ENCODE results near the gene AGAP1.

Gene AGAP1

GRCh38 chr2:236028066-236028465, 534.2 kb downstream of the AGAP1 start:
- DNase-seq (ENCODE audit: low read depth, low spot score), result no peak

DNA sequence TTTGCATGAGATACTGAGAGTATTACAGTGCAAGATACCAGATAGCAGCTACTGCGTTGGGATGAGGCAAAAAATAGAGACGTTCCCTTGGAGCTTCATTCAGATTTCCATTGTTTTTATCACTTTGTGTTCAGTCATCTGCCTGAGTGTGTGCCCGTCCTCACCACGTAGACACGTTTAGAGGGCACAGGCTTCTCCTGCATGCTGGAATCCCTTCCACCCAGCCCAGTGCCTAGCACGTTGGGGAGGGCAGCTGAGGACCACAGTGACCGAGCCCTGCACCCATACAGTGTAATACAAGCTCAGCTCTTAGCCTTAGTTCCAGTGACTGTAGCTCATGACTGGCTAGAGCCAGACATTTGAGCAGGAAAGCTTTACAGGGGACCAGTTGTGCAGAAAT, 539.6 kb downstream of the AGAP1 start:
- no peak for DNase-seq (ENCODE audit: low read depth, low spot score)

DNA sequence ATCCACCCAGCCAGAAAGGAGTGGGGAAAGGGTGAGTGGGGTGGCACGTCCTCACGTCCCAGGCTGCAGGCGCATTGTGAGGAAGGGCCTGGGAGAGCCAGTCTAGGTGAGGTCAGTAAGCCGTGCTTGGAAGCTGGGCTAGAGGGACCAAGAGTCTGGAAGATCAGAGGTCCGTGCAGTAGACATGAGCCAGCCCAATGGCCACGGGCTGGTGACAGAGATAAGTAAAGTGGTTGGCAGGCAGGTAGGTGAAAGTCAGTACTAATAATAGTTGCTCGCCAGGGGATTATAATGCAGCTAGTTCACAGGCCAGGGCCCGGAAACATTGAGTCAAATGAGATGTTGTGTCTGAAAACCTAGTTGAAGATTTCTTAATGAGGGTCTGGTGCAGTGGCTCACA, 541.1 kb downstream of the AGAP1 start:
- no peak for DNase-seq (ENCODE audit: low read depth, low spot score)

DNA sequence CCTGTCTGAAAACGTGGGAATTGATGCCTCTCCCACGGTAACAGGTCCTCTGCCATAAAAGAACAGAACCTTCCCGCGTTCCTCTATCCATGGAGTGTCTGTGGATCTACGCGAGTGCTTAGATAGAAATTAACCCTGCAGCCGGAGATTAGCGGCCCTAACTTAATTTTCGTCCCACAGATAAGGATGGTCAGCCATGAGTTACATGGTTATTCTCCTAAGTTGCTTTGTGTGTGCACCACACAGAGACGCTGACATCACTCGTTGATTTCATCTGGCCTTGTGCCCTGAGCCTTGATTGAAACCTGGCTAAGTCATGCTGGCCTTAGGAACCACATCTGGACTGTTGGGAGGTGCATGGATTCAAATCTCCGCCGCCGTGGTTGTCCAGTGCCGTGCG, 542.2 kb downstream of the AGAP1 start:
- no peak for DNase-seq (ENCODE audit: low read depth, low spot score)

DNA sequence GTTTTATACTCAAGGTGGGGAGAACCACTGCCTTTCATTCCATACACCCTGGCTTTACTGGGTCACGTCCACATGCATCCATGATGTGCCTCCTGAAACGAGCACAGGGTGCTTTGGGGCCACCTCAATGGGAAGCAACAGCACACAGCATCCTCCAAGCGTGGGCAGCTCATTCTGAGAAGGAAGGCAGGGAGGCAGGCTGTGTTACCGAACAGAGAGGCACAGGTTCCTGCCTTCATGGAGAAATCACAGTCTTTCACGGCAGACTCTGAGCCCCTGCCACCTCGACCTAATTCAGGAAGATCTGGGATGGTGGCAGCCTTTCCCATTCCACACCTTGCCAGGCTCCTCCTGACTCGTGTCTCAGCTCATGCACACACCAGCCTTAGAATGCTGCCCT, 544.3 kb downstream of the AGAP1 start:
- no peak for DNase-seq (ENCODE audit: low read depth, low spot score)

DNA sequence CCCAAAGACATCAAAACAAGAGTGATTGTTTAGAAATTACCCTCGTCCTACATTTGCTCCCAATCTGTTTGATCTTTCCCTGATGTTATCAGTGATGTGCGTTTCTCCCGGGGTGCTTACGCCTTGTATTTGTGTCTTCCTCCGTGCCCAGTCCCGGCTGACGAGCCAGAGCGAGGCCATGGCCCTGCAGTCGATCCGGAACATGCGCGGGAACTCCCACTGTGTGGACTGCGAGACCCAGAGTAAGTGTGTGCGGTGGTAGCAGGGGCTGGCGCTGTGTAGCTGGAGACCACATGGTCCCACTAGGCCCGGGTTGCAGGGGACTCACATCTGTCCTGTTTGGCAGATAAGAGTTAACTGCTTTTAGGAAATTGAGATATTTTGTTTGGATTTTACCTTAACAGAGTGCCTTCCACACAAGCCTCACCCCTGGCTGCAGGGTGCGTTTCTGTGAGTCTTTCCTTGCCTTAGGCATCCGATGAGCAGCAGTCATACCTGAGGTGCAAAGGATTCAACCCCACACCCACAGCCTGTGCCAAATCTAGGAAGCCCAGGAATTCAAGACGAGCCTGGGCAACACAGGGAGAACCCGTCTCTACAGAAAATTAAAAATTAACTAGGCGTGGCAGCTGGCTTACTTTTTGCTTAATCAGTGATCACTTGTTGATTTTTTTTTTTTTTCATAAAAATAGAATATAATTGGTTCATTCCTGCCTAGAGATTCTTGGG, 546.9 kb downstream of the AGAP1 start:
- no peak for DNase-seq (ENCODE audit: low read depth, low spot score)

GRCh38 chr2:236041616-236042015, 547.8 kb downstream of the AGAP1 start:
- no peak for DNase-seq (ENCODE audit: low read depth, low spot score)

DNA sequence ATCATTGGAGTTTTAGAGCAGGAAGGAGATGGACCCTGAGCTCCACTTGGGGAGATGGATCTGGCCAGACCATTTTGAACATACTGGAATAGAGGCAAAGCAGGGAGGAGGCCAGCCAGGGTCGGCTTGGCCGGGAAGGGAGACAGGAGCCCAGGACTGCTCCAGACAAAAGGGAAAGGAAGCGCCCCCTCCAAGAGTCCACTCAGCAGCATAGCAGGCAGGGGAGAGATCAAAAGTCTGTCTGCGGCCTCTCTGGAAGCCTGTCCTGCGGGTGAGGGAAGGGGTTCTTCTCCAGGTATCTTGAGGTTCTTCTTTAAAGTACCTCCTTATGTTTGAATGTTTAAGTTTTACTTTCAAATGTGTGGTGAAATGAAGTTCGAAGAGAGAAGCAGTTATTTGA, 548.2 kb downstream of the AGAP1 start:
- DNase-seq (ENCODE audit: low read depth, low spot score), result no peak

DNA sequence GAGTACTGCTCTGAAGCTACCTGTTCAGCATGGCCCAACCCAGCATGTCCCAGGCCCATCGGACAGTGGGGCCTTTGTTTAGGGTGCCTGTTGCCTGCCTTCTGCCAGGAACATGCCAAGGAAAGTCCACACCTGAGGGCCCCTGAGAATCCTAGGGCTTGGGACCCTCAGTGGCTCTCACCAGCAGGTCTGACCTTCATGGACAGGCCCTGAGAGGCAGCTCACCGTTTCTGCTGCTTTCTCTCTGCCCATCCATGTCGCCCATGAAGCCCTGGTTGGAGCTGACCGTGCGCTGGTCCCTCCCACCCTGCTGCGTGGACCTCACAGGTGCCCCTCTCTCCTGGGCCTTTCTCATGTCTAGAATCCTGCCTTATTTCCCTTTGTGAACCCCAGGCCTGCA, 550.3 kb downstream of the AGAP1 start:
- DNase-seq (ENCODE audit: low read depth, low spot score), result no peak

DNA sequence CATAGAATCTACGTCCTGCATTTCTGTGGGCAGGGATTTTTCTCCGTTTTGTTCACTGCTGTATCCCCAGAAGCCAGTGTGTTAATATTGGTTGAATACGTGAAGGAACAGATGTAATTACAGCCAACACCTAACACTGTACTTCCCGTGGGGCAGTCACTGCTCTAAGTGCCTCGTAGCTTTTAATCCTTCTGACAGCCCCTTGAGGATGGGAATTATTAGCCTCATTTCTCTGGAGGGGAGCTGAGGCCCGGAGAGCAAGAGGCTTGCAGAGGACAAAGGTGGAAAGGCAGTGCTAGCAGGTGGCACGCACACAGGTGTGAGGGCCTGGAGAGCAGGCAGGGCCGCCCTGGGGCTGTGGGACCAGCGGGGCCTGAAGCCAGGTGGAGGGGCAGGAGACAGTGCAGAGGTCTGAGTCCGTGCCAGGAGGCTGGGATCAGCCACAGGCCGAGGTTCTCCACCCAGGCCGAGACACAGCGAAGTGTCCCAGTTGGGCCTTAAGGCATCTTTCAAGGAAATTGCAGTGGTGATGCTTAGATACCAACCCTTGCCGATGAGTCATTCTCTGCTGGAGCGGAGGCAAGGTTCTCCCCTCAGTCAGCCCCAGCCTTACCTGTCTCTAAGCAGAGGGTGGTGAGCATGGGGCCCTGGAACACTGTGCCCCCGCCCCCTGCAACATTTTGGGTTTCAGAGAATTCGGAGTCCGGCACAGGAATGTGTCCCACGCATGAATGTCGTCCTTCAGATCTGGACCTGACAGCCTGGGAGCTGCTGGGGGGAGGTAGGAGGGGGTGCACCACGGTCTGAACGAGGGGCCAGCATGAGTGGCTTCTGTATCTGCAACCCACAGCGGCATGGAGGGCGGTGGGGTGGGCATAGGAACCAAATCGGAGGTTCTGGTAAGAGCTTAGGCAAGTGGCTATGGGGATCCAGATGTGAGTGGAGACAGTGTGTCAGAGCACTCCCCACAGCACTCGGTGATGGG, 551.7 kb downstream of the AGAP1 start:
- DNase-seq (ENCODE audit: low read depth, low spot score), result no peak

DNA sequence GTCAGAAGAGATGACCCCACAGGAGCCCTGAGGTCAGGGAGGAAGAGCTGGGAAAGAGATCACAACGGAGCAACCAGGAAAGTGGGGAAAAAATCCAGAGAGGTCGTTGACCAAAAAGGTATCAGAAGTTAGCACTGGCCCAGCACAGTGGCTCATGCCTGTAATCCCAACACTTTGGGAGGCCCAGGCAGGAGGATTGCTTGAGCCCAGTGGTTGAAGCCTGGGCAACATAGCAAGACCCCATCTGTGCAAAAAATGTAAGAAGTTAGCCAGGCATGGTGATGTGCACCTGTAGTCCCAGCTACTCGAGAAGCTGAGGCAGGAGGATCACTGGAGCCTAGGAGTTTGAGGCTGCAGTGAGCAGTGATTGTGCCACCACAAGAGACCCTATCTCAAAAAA, 552.9 kb downstream of the AGAP1 start:
- DNase-seq (ENCODE audit: low read depth, low spot score), result no peak

DNA sequence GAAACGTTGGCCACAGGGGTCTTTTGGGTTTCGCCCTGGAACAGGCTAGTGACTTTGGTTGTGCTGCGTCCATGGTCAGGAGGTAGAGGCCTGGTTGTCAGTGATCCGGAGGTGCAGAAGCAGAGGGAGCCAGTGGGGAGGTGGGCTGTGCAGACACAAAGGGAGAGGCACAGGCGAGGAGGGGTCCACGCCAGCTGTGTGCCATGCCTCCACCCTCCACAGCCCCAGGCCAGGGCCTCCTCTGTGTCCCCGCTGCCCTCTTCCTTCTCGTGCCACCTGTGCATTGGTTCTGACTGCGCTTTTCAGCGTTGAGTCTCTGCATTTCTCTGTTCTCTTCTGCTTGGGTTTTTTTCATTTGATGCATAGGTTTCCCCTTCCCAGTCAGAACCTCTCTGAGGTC, 553.3 kb downstream of the AGAP1 start:
- DNase-seq (ENCODE audit: low read depth, low spot score), result no peak

GRCh38 chr2:236047886-236048540, 554.2 kb downstream of the AGAP1 start:
- DNase-seq (ENCODE audit: low read depth, low spot score), result no peak

GRCh38 chr2:236049981-236050380, 556.1 kb downstream of the AGAP1 start:
- DNase-seq (ENCODE audit: low read depth, low spot score), result no peak

DNA sequence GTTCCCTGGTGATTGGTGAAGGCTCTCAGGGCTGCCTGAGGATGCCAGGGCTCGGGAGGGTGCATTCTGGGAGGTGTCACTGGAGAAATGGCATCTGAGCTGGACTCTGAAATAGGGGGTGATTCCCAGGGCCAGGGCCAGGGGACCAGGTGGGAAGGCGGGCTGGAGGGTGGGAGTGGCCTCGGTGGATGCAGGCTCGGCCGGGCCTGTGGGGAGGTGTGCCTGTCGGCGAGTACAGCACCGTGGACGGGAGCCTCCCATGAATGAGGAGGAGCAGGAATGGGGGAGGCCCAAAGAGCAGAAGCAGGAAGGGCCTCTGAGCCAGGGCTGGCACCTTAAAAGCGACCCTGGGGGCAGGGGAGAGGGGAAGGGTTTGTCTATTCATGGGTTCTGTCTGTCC, 557.5 kb downstream of the AGAP1 start:
- no peak for DNase-seq (ENCODE audit: low read depth, low spot score)

DNA sequence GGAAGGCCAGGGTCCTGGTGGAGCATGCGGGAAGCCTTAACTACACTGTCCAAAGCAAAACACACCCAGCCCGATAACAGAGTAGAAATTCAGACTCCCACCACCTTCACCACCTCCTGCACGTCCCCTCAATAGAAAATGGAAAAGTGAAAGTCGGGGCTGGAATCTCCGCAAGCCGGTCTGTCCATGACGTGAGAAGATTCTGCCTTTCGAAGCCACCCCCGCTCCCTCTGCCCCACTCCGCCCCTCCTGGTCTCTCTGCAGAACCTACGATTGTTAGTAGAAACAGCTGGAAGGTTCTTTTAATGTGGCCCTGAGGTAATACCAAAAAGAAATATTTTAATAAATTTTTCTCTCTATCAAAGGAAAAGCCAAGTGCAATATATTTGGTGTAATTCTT, 558.0 kb downstream of the AGAP1 start:
- no peak for DNase-seq (ENCODE audit: low read depth, low spot score)

GRCh38 chr2:236052206-236052605, 558.4 kb downstream of the AGAP1 start:
- no peak for DNase-seq (ENCODE audit: low read depth, low spot score)

DNA sequence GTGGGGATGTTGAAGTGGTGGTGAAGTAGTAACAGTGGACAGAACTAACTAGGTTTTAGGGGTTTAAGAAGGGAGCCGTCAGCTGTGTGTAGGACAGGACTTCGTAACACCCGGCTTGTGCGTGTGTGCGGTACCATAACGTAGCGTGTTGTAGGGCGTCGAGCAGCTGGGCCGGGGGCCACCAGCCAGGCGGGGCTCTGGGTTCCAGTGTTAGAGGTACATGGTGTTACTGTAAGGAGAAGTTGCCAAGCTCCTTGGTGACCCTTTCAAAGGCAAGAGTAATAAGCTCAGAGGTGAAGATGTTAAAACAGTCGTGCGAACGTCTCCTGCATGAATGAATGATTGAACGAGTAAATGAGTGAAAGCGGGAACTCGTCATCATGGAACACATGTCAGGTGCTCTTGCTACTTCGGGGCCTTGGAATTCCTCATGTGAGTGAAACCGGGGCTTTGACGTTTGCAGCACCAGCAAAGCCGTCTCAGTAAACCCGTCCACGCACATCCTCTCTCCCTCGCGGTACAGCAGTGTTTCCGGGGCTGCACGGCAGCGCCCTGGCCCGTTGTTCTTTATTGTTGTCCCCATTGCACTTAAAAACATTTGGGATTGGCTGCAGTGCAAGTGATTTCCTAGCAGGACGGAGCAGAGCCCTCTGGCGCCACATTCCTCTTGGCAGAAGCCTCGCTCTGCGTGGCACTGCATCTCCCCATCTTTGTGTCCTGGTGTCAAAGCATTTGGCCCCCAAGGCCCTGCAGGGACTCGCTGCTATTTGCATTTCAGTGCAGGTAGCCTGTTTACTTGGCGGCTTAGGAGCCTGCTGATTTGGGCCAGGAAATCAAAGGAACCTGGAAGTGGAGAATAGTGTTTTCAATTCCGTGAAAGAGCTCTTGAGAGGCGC, 559.3 kb downstream of the AGAP1 start:
- DNase-seq (ENCODE audit: low read depth, low spot score), result no peak

- DNase-seq (ENCODE audit: low read depth, low spot score), result no peak
Measured at GRCh38 chr2:236054125-236054524, 560.3 kb downstream of the AGAP1 start.

DNA sequence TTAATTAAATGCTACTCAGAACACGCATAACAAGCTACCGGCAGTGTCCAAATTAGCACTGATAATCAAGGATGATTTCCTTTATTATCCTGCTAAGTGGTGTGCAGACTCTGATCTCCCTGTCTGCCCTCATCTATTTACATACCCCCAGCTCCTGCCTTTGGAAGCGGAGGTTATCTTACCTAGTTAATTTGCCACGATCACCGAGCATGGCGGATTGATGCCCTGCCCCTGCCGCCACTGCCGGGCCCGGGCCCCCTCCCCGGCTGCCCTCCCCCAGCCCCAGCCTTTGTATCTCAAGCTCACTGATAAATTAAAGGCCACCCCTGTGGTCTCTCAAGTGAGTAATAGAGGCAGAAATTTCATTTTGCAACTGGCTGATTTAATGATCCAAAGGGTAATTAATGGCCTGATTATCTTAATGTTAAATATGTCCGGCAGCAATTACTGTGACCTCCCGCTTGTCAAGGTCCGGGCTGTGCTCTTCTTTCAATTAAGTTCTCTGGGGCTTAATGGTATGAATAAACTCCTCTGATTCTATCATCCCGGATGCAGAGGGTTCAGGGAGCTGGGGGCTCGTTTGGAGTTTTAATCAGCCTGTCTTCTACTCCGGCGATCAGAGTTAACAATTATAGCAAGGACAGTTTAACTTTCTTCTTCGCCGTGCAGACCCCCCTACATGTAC, 560.9 kb downstream of the AGAP1 start:
- no peak for DNase-seq (ENCODE audit: low read depth, low spot score)

- no peak for DNase-seq (ENCODE audit: low read depth, low spot score)
Measured at GRCh38 chr2:236055471-236055870, 561.6 kb downstream of the AGAP1 start.
